Vein endothelial cell (primary cell): ENCODE results near the gene ABR. TPM values are rescaled to one million over a fixed set of nuclear protein-coding genes. Genes with fewer than 3 reads are reported as not detected.

ENCODE experiments used
- small RNA-seq: library from RNA; depleted of rRNA; stranded (forward); fragments of <200 nt; gene quantifications from one replicate; pipeline ENCODE3, GENCODE V24; 2012
- total RNA-seq: library from RNA; depleted of rRNA; stranded (reverse); fragments of >200 nt; gene quantifications from 2 replicates; pipeline ENCODE4 v1.2.3, GENCODE V29; 2012

ABR gene
- total RNA-seq, result 67.1 and 101 TPM in 2 replicates

GRCh38 chr17:1179818-1180742 lies at the start of gene ABR:
Gene ABR, minus strand, starts transcription at chr17:1179981. Its CDS starts 254 bp downstream, at chr17:1179727.

GRCh38 chr17:996554-997344 lies 183.0 kb downstream of the ABR start, which contains the start of gene TIMM22:
Gene TIMM22, plus strand, starts transcription at chr17:997129. Its CDS starts 14 bp downstream, at chr17:997143.

GRCh38 chr17:979539-980405 lies 200.0 kb downstream of the ABR start, which contains the start of gene NXN:
Gene NXN, minus strand, starts transcription at chr17:979776.

Small RNAs within 50 kb of the gene (small RNA-seq; reads per million reads assigned to genes)
- not detected for gene AC016292.2
- not detected for gene MIR3183
- gene RF00017, result not detected

Other genes with a start within 250 kb of the ABR start
- gene NXN, start 200.2 kb downstream of the ABR start, total RNA-seq, result 61.4 and 94.7 TPM in 2 replicates
- 20.9 and 23.1 TPM in 2 replicates for gene TIMM22, start 182.9 kb downstream of the ABR start, total RNA-seq
- not detected in 2 replicates for gene BHLHA9, start 90.5 kb upstream of the ABR start, total RNA-seq
- gene TRARG1, start 99.7 kb upstream of the ABR start, total RNA-seq, result not detected in 2 replicates
- 695 and 809 TPM in 2 replicates for gene YWHAE, start 220.2 kb upstream of the ABR start, total RNA-seq